GM23338 (cell line): ENCODE results near the gene PLXNA2.

Experiments
- EZH2 ChIP-seq: fragments of 200-600 bp; sonication (generic); IDR thresholded peaks from one replicate; pipeline ENCODE4 v1.8.0; 2017; ENCODE audit warnings: antibody characterized with exemption, mild to moderate bottlenecking, low read depth; ENCODE audit not compliant: unreplicated experiment
- EZH2phosphoT487 ChIP-seq: fragments of 200-600 bp; sonication (generic); IDR thresholded peaks from one replicate; pipeline ENCODE4 v1.8.1; 2018; ENCODE audit warnings: antibody characterized with exemption; ENCODE audit not compliant: unreplicated experiment
- ZNF331 ChIP-seq: fragments of 250-450 bp; sonication (Bioruptor Pico); IDR thresholded peaks from 2 replicates; pipeline ENCODE4 v1.5.0; 2020; ENCODE audit warnings: low read depth, mild to moderate bottlenecking, moderate library complexity
- TF ChIP-seq, protein P1 (sequence below), 2 experiments: fragments of 200-600 bp in 1 of 2; sonication (generic) in 1 of 2; conservative IDR thresholded peaks; 2 replicates each; pipeline versions ENCODE4 v1.5.1 to v1.6.1; 2016 to 2017; ENCODE audit warnings: antibody characterized with exemption in 2 of 2, low read depth in 2 of 2, mild to moderate bottlenecking in 2 of 2, moderate library complexity in 1 of 2

DNA sequence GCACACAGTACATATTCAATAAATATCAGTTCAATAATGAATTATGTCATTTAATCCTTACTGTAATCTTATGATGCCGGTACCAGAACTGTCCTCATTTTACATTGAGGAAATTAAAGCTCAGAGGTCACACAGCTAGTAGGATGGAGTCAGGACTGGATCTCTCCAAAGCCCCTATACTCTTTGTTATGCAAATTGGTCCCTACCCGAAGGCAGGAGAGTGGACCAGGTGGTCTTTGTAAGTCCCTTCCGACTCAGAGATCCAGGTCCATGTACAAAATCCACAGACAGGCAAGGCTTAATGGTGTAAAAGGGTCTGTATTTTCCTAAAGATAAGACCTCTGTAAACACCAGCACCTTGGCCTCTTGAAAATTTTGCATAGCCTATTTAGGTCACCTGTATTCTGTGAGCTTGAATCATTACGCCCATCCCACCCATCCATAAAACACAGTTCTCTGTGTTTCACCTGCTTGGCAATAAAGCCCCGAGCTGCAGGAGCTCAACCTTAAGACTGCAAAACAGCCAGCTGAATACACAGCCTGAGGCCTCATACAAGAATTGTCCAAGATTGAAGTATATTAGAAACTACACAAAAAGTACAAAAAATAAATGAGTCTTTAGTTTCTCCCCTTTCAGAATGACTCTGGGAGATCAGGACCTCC lies 41.7 kb downstream of the PLXNA2 start:
- TF ChIP-seq, protein P1, sequence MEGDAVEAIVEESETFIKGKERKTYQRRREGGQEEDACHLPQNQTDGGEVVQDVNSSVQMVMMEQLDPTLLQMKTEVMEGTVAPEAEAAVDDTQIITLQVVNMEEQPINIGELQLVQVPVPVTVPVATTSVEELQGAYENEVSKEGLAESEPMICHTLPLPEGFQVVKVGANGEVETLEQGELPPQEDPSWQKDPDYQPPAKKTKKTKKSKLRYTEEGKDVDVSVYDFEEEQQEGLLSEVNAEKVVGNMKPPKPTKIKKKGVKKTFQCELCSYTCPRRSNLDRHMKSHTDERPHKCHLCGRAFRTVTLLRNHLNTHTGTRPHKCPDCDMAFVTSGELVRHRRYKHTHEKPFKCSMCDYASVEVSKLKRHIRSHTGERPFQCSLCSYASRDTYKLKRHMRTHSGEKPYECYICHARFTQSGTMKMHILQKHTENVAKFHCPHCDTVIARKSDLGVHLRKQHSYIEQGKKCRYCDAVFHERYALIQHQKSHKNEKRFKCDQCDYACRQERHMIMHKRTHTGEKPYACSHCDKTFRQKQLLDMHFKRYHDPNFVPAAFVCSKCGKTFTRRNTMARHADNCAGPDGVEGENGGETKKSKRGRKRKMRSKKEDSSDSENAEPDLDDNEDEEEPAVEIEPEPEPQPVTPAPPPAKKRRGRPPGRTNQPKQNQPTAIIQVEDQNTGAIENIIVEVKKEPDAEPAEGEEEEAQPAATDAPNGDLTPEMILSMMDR (conservative IDR thresholded peaks at IDR 0.05; ENCODE audit: low read depth in 2 of 2), result no peak
- no peak for TF ChIP-seq ZNF331 (CRISPR knock-in tag)
- no peak for TF ChIP-seq EZH2phosphoT487
- TF ChIP-seq EZH2, result no peak
